ENCODE results near the gene TMCO5A. TPM values are rescaled to one million over a fixed set of nuclear protein-coding genes. Genes with fewer than 3 reads are reported as not detected.

Gene TMCO5A
- total and polyA plus RNA-seq, 2 of the 13 experiments (the other 11 are each of a cell fraction or from before 2014, with no cell fraction given) = not detected

DNA sequence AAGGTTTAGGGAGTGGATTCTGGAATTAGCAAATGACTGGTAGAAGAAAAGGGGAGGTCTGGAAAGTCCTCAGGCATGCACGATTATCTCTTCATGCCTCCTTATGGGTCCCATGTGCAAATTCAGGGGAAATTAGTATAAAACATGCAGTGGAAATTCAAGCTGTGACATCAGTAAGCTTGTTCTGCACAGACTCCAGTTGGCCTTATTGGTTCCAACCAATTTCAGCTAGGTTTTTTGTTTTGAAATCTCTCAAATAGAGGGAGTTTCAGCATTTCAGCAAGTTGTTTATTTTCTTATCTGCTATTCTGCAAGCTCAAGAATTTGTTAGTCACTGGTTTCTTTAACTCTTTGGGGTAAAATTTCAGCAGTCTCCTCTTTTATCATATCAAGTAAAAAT, 774 bp upstream of the TMCO5A start (continued):
- no peak for TF ChIP-seq GZF1 (CRISPR knock-in tag; IDR thresholded peaks at IDR 0.05)
- no peak for TF ChIP-seq SMAD1 (CRISPR knock-in tag; IDR thresholded peaks at IDR 0.05; ENCODE audit: borderline replicate concordance, low read depth)

DNA sequence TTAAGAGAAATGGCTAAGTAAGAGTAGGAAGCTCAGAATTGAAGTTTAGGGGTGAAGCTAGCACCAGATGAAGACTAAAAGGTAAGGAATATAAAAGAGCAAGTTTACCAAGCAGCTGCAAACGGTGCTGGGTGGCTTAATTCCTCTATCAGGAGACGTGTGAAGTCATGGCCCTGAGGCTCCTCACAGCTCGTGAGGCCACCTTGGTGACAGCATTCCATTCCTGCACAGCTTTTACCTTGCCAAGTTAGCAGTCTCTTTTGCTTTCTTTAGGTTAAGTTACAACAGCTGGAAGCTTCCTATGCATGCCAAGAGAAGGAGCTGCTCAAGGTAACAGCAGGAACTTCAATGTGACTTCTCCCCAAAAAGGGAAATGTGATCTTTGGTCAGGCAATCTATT, 6.4 kb downstream of the TMCO5A start:
- POLR2A ChIA-PET = no interaction called here
- no peak overlapping the region for H3K4me2 ChIP-seq (ENCODE audit: low read depth, low read length)
- no peak overlapping the region for H3K27ac ChIP-seq (ENCODE audit: extremely low read length, insufficient read depth, low read length)
- no peak for DNase-seq (ENCODE audit: low spot score)
- no peak overlapping the region for H2AFZ ChIP-seq (ENCODE audit: low read length)
- H4K20me1 ChIP-seq (ENCODE audit: insufficient read depth, low read length) = no peaks in the 10 kb centered on the region
- no peaks in the 10 kb centered on the region for H3K27me3 ChIP-seq (ENCODE audit: control insufficient read depth in 1 of 2, insufficient read depth in 2 of 2, low read length in 2 of 2)
- H3K9ac ChIP-seq (ENCODE audit: insufficient read depth, low read depth, low read length) = no peak overlapping the region
- no TSS peak for BruUV-seq (replicated peaks)
- no peak for ATAC-seq
- in situ Hi-C loops (cut with HindIII; ENCODE audit: extremely low pct_ligation_motif_present, low pct_unique_long_range_greater_than_20kb) (no loop called here), intact Hi-C loops (cut with micrococcal nuclease; ENCODE audit: unreplicated experiment) (no loop called here)
- H3K4me3 ChIP-seq (replicated peaks in 1 of 3; ENCODE audit: insufficient read depth in 1 of 3, low read depth in 2 of 3, low read length in 3 of 3) = no peak overlapping the region
- no peak for FAIRE-seq
- no peaks in the 10 kb centered on the region for H3K9me3 ChIP-seq (ENCODE audit: low read length)
- CTCF ChIA-PET (ENCODE audit: low intra/inter-chr PET ratio, low total read pairs) = no interaction called here
- no peaks in the 10 kb centered on the region for H3K79me2 ChIP-seq (ENCODE audit: insufficient read depth, low read length)
- no peaks in the 10 kb centered on the region for H3K36me3 ChIP-seq (replicated peaks in 1 of 2; ENCODE audit: control insufficient read depth in 1 of 2, insufficient read depth in 2 of 2, low read length in 2 of 2)
- H3K4me1 ChIP-seq (ENCODE audit: insufficient read depth, low read length) = no peaks in the 10 kb centered on the region
- 0% methylated on average over 2 of the region's 3 CpGs for WGBS (ENCODE audit: low lambda C conversion rate)
- TF ChIP-seq, protein P1, sequence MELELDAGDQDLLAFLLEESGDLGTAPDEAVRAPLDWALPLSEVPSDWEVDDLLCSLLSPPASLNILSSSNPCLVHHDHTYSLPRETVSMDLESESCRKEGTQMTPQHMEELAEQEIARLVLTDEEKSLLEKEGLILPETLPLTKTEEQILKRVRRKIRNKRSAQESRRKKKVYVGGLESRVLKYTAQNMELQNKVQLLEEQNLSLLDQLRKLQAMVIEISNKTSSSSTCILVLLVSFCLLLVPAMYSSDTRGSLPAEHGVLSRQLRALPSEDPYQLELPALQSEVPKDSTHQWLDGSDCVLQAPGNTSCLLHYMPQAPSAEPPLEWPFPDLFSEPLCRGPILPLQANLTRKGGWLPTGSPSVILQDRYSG (CRISPR knock-in tag; IDR thresholded peaks at IDR 0.05) = no peak
- TF ChIP-seq, protein P2, sequence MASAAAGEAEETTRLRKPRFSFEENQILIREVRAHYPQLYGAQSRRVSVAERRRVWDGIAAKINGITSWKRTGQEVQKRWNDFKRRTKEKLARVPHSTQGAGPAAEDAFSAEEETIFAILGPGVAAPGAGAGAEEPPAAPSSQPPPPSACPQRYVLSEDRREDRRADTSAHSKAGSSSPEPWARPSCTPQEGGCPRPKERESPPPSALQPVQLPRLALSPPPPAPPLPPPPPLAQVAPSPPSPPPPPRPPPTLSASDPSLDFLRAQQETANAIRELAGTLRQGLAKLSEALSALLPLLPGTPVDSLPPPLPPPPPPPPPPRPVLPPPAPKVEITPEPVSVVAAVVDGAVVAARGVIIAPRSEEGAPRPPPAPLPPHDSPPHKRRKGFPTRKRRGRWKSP (CRISPR knock-in tag; IDR thresholded peaks at IDR 0.05) = no peak
- no peak for TF ChIP-seq ZNF674 (CRISPR knock-in tag; IDR thresholded peaks at IDR 0.05; ENCODE audit: low read depth)
- TF ChIP-seq WIZ (CRISPR knock-in tag; IDR thresholded peaks at IDR 0.05) = no peak
